GM15510 (cell line): ENCODE data around the gene SBNO2.

ENCODE experiments used
- POLR2A ChIP-seq: IDR thresholded peaks from 3 replicates; pipeline ENCODE4 v1.6.1; 2011; ENCODE audit warnings: borderline replicate concordance; ENCODE audit not compliant: insufficient read length; ENCODE audit errors: extremely low read depth

The SBNO2 gene, protein sequence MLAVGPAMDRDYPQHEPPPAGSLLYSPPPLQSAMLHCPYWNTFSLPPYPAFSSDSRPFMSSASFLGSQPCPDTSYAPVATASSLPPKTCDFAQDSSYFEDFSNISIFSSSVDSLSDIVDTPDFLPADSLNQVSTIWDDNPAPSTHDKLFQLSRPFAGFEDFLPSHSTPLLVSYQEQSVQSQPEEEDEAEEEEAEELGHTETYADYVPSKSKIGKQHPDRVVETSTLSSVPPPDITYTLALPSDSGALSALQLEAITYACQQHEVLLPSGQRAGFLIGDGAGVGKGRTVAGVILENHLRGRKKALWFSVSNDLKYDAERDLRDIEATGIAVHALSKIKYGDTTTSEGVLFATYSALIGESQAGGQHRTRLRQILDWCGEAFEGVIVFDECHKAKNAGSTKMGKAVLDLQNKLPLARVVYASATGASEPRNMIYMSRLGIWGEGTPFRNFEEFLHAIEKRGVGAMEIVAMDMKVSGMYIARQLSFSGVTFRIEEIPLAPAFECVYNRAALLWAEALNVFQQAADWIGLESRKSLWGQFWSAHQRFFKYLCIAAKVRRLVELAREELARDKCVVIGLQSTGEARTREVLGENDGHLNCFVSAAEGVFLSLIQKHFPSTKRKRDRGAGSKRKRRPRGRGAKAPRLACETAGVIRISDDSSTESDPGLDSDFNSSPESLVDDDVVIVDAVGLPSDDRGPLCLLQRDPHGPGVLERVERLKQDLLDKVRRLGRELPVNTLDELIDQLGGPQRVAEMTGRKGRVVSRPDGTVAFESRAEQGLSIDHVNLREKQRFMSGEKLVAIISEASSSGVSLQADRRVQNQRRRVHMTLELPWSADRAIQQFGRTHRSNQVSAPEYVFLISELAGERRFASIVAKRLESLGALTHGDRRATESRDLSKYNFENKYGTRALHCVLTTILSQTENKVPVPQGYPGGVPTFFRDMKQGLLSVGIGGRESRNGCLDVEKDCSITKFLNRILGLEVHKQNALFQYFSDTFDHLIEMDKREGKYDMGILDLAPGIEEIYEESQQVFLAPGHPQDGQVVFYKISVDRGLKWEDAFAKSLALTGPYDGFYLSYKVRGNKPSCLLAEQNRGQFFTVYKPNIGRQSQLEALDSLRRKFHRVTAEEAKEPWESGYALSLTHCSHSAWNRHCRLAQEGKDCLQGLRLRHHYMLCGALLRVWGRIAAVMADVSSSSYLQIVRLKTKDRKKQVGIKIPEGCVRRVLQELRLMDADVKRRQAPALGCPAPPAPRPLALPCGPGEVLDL (N-terminal part only)

DNA sequence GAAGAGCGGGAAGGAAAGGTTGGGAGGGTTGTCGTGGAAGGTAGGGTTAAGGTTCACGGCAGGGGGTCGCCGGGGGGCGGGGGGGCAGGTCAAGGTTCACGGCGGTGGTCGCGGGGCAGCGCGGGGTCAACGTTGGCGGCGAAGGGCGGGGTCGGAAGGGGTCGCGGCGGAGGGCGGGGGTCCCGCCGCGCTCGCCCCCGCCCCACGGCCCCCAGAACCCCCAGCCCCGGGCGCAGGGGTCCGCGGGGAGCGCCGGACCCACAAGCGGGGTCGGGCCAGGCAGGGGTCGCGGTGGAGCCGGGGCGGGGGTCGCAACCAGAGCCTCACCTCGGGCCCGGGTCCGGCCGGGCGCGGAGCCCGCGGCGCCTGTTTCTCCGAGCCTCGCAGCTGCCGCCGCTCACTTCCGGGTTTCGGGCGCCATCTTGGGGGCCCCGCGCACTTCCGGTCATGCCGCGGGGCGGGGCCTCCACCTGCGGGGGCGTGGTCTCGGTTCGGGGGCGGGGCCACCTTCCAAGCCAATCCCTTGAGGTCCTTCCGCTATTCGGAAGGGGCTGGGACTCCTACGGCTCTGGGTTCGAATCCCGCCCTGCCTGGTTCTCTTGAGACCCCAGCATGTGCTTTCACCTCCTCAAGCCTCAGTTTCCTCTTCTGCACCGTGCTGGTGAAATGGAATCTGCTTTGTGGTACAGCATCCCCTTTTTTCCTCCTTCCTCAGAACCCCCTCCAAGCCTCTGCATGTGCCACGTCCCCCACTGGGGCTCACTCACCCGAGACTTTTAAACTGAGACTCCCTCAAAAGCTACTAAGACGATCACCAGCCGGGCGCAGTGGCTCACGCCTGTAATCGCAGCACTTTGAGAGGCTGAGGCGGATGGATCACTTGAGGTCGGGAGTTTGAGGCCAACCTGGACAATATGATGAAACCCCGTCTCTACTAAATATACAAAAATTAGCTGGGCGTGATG, at the start of gene SBNO2:
TSS of gene SBNO2 (minus strand) at position 424 of the 965 bp plus-strand sequence. CDS start 19,992 bp downstream, outside the sequence.
- peak; percentile 96 for TF ChIP-seq POLR2A

DNA sequence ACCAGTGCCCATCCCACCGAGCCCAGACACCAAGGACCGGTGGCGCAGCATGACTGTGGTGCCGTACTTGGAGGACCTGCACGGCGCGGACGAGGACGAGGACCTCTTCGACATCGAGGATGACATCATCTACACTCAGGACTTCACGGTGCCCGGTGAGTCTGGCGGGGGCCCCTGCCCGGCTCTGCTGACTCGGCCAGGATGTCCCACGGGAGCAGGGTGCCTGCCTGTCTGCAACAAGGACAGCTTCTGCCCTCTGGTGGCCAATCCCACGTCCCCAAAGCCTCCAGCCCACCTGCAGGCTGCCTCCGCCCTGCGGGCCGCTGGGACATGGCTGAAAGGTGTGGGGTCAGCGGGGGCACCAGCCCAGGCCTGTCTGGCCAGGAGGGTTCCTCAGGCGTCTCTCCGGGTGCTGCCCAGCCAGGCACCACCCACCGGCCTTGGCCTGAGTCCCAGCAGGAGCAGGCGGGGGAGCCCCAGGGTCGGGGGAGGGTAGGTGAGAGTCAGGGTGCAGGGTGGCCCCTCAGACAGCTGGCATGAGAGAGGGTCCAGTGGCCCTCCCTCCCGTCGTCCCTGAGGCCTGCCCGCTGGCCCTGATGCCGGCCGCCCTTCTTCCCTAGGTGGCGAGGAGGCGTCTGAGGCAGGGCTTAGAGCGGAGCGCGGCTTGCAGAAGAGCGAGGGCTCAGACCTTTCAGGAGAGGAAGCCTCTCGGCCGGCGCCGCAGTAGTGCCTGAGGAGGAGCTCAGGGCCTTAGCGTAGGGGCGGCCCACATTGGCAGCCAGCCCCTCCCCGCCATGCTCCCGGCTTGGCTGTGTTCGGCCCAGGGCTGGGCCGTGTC, 49.2 kb upstream of the SBNO2 start:
- no peak for TF ChIP-seq POLR2A

DNA sequence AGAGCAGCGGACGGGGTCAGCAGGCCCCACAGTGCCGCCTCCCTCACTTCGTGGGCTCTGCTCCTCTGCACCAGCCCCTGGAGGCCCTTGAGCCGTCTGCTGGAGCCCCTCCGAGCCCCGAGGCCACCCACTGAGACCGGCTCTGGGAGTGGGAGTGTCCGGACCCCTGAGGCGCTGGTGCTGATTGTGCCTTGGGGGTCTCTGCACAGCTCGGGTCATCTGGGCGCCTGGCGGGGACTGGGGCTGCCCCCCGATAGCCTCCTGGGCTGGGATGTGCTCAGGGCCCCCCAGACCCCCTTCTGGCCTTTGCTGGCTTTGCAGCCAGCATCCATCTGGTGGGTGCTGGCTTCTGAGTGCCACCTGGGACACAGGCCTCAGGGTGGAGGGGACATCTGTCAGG, 48.3 kb upstream of the SBNO2 start:
- TF ChIP-seq POLR2A = no peak

DNA sequence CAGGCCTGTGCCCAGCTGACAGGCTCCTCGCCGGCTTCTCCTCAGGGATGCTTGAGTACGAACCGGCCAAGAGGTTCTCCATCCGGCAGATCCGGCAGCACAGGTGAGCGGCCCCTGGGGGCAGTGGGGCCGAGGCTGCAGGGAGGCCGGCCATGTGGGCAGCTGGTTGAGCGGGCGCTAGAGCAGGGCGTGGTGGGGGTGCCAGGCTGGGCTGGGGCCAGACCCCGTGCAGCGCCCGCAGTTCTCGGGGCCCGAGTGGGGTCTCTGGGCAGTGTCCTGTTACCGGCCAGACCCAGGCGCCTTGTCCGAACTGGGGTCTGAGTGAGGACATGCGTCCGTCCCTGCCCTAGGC, 47.8 kb upstream of the SBNO2 start:
- no peak for TF ChIP-seq POLR2A

DNA sequence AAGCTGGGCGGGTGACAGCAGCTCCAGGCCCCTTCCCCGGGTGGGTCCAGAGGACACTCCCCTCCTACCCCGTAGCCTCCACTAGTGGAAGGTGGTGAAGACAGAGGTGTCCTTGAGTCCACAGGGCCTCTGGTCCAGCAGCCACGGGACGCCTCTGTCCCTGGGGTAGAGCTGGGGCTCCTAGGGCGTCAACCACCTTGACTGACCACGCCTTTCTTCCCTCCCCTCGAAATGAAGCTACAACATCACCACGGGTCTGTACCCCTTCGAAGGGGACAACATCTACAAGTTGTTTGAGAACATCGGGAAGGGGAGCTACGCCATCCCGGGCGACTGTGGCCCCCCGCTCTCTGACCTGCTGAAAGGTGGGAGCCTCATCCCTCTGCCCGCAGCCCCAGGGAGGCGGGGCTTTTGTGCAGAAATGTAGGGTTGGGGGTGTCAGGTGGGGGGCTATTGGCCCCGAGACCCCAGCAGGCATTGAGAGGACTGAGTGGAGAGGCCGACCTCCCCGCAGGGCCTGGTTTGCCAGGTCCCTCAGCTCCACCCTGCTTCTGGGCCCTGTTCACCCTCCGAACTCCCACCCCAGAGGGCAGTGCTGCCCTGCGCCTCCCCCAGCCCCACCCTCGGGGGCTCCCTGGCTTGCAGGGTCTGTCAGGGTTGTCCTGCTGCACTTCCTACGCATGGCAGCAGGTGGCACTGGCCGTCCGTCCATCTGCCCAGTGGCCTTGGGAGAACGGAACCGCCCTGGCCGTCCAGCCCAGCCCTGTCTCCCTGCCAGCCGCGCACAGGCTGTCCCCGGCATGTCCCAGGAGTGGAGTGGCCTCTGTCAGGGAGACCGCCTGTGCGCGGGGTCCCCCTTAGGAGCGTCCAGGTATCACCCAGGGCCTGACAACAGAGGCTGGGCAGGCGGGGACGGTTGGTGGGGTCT, 47.2 kb upstream of the SBNO2 start:
- no peak for TF ChIP-seq POLR2A

DNA sequence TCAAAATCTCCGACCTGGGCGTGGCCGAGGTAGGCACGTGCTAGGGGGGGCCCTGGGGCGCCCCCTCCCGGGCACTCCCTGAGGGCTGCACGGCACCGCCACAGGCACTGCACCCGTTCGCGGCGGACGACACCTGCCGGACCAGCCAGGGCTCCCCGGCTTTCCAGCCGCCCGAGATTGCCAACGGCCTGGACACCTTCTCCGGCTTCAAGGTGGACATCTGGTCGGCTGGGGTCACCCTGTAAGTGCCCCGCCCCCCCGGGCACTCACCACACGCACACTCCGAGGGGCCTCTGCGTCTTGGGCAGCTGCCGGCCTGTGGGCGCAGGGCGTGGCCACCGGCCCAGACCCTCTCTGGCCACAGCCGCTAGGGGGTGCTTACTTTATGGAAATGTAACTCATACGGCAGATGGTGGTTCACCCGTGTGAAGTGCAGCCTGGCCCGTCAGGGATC, 46.4 kb upstream of the SBNO2 start:
- no peak for TF ChIP-seq POLR2A

DNA sequence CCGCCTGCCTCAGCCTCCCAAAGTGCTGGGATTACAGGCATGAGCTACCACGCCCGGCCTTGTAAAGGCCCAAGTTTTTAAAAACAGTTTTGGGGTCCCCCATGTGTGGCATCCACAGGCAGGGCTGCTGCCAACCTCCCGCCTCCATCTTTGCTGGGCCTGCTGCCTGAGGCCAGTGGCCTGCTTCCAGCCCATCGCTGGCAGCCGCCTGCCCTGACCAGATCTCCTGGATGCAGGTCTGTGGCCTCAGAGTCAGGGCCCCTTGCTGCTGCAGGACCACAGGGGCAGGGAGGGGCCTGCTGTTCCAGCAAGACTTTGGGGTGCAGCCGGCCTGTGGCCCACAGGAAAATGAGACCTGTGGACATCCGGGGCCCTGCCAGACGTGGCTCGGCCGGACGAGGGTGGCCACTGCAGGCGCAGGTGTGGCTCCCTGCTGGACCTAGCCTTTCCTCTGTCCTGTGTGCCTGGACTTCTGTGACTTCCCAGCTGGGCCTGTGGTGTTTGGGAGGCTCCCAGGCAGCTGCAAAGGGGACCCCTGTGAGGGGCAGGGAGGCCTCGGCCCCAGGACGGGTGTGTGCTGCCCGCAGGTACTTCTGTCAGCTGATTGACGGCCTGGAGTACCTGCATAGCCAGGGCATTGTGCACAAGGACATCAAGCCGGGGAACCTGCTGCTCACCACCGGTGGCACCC, 45.9 kb upstream of the SBNO2 start:
- TF ChIP-seq POLR2A = no peak

DNA sequence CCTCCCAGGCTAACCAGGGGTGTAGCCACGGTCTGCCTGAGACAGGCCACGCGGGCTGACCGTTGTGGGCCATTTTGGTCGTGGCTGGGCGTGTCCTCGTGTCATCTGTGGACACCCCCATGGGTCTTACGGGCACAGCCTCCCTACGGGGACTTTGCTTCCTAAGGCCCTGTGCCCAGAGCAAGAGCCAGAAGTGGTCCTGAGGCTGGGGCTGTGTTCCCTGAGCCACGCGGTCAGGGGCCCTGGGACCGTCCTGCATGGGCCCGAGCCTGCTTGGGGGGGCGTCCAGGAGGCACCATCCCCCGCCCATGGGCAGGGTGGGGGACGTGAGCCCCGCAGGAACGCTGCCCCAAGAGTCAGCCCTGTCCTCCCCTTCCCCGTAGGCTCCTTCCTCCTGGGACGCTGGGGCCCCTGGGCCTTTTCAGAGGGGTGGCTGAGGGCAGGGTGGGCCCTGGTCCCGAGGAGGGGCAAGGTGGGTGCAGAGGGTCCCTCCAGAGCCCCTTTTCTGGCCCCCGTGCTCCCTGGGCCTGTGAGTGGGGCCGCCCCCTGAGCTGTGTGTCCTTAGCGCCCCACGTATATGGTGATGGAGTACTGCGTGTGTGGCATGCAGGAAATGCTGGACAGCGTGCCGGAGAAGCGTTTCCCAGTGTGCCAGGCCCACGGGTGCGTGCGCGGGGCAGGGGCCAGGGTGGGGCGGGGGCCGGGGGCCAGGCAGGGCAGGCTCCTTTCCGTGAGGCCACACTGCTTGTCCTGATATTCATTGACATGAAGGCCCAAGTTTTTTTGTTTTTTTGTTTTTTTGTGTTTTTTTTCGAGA, 44.9 kb upstream of the SBNO2 start:
- no peak for TF ChIP-seq POLR2A

DNA sequence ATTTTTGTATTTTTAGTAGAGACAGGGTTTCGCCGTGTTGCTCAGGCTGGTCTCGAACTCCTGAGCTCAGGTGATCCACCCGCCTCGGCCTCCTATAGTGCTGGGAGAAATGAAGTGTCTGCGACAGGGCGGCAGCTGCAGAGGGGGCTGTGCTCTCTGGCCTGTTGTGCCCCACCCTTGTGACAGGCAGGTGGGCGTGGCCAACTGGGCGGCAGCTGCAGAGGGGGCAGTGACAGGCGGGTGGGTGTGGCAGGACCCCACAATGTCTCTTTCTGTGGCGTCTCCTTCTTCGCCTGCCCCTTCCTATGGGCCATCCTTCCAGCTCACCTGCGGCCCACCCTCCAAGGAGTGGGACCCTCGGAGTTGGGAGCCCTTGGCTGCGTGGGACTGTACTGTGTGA, 43.3 kb upstream of the SBNO2 start:
- no peak for TF ChIP-seq POLR2A

DNA sequence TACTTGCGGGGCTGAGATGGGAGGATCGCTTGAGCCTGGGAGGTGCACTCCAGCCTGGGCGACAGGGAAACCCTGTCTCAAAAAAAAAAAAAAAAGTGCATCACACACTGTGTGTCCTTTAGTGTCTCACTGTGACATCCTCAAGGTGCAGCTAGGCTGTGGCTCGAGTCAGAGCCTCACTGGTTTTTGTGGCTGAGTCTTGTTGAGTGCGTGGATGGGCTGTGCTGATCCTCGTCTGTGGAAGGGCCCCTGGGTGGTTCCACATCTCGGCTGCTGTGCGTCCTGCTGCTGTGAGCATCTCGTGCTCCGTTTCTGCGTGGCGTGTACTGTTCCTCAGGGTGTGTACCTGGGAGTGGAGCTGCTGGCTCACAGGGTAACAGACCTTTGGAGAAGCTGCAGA, 42.7 kb upstream of the SBNO2 start:
- no peak for TF ChIP-seq POLR2A
